Body of pancreas (tissue), 4 donors: ENCODE results near the gene UNC5A.

ENCODE experiments used
- POLR2A ChIP-seq, 3 donors: fragments of 450-650 bp; IDR thresholded peaks; one replicate each; pipeline ENCODE4 v1.6.1; 2016; ENCODE audit warnings: antibody characterized with exemption in 3 of 3, mild to moderate bottlenecking in 2 of 3
- TF ChIP-seq, protein P1 (sequence below), 7 experiments: fragments of 450-650 bp in 4 of 7; fragments of 200-600 bp in 3 of 7; sonication (generic) in 3 of 7; IDR thresholded peaks; one replicate each; pipeline ENCODE4 v1.5.1; 2016 to 2019; ENCODE audit warnings: antibody characterized with exemption in 7 of 7

- TF ChIP-seq, protein P1, sequence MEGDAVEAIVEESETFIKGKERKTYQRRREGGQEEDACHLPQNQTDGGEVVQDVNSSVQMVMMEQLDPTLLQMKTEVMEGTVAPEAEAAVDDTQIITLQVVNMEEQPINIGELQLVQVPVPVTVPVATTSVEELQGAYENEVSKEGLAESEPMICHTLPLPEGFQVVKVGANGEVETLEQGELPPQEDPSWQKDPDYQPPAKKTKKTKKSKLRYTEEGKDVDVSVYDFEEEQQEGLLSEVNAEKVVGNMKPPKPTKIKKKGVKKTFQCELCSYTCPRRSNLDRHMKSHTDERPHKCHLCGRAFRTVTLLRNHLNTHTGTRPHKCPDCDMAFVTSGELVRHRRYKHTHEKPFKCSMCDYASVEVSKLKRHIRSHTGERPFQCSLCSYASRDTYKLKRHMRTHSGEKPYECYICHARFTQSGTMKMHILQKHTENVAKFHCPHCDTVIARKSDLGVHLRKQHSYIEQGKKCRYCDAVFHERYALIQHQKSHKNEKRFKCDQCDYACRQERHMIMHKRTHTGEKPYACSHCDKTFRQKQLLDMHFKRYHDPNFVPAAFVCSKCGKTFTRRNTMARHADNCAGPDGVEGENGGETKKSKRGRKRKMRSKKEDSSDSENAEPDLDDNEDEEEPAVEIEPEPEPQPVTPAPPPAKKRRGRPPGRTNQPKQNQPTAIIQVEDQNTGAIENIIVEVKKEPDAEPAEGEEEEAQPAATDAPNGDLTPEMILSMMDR (IDR thresholded peaks at IDR 0.05) = no peak
- TF ChIP-seq POLR2A (IDR thresholded peaks at IDR 0.05) = no peak
These were observed 12.8 kb upstream of the UNC5A start for GRCh38 chr5:176797456-176798050.
